Astrocyte of the cerebellum (primary cell): ENCODE measurements around the gene DHRS7B.
"Not testable (repeated sequence)": the region's sequence is repeated elsewhere in the genome, so short reads cannot be mapped to it uniquely, and the experiment has no call there.

ENCODE experiments used
- DNase-seq: peaks from one replicate; pipeline ENCODE4 v3.0.0-alpha.2; 2011; ENCODE audit warnings: low read depth
- H3K4me3 ChIP-seq: 2 replicates; pipeline ENCODE4 v1.5.1; 2011; ENCODE audit warnings: mild to moderate bottlenecking, low read depth, low read length, moderate library complexity
- CTCF ChIP-seq: IDR thresholded peaks from 2 replicates; pipeline ENCODE4 v1.5.1; 2012; ENCODE audit warnings: low read length, low read depth, moderate library complexity, mild to moderate bottlenecking; ENCODE audit errors: missing control alignments
- in situ Hi-C: cut with HindIII; loops from 2 replicates; pipeline ENCODE4 v1.10.0; 2017; ENCODE audit warnings: low sequenced_read_pairs

Gene DHRS7B

GRCh38 chr17:21140911-21141310 lies 14.1 kb downstream of the DHRS7B start:
- in situ Hi-C loops = no loop called here
- DNase-seq = no peak
- TF ChIP-seq CTCF = no peak
- H3K4me3 ChIP-seq = no peak overlapping the region

- in situ Hi-C loops = no loop called here
- DNase-seq = no peak
- no peak overlapping the region for H3K4me3 ChIP-seq
- no peak for TF ChIP-seq CTCF
These were observed 14.6 kb downstream of the DHRS7B start for GRCh38 chr17:21141331-21141730.

GRCh38 chr17:21142065-21142464 lies 15.3 kb downstream of the DHRS7B start:
- DNase-seq, H3K4me3 ChIP-seq, in situ Hi-C loops: not testable (repeated sequence)

- no peak for DNase-seq
- in situ Hi-C loops = no loop called here
- TF ChIP-seq CTCF = no peak
- no peak overlapping the region for H3K4me3 ChIP-seq
These were observed 16.9 kb downstream of the DHRS7B start for GRCh38 chr17:21143695-21144094.

- DNase-seq, H3K4me3 ChIP-seq, in situ Hi-C loops: not testable (repeated sequence)
These were observed 17.5 kb downstream of the DHRS7B start for GRCh38 chr17:21144299-21144698.

GRCh38 chr17:21146362-21147015 lies 19.7 kb downstream of the DHRS7B start:
- TF ChIP-seq CTCF = no peak
- in situ Hi-C loops = no loop called here
- DNase-seq = no peak

GRCh38 chr17:21149621-21150020 lies 22.9 kb downstream of the DHRS7B start:
- in situ Hi-C loops = no loop called here
- no peak overlapping the region for H3K4me3 ChIP-seq
- TF ChIP-seq CTCF = no peak
- no peak for DNase-seq

More at GRCh38 chr17:21146362-21147015, 19.7 kb downstream of the DHRS7B start:
- H3K4me3 ChIP-seq = no peak overlapping the region

- no peak overlapping the region for H3K4me3 ChIP-seq
- no peak for TF ChIP-seq CTCF
- in situ Hi-C loops = no loop called here
- DNase-seq = no peak
These were observed 26.0 kb downstream of the DHRS7B start for GRCh38 chr17:21152731-21153130.
